Stimulated activated CD8-positive, alpha-beta memory T cell treated with anti-CD3 and anti-CD28 coated beads, Interleukin-7, amount 100 ng/mL, for 1 hour (primary cell): ENCODE data around the gene HIVEP3.
"Not testable (repeated sequence)": the region's sequence is repeated elsewhere in the genome, so short reads cannot be mapped to it uniquely, and the experiment has no call there.

ENCODE experiments used
- DNase-seq, 2 donors: peaks; one replicate each; pipeline ENCODE4 v3.0.0-alpha.2; 2020; ENCODE audit warnings: low read depth in 2 of 2

The HIVEP3 gene

DNA sequence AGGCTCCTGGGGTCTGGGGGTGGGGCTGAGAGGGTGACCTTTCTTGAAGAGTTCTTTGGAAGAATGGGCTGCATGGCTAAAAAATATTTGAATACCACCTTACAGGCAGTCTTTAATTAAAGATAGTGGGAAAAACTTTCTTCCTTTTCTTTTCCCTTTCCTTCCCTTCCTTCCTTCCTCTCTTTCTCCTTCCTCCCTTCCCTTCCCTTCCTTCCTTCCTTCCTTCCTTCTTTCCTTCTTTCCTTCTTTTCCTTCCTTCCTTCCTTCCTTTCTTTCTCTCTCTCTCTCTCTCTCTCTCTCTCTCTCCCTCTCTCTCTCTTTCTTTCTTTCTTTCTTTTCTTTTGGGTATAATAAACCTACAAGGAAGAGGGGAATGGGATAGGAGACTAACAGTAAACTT is 356.4 kb downstream of the HIVEP3 start:
- no peak for DNase-seq

DNA sequence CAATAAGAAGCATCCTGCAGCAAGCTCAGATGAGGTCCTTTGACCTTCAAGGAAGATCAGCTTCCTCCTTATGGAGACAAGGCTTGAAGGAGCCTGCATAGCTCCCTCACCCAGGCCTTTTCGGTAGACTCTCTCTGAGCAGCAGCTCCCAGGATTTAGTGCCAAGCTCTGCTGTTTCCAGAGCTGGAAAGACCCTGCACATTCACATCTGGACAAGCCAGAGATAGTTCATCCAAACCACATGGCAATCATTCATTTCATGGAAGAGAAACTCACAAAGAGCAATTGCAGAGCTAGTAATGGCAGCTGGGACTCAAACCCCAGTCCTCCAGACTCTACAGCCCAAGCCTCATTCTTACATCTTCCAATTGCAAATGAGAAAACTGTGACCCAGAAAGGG is 357.8 kb downstream of the HIVEP3 start:
- DNase-seq, result no peak

DNA sequence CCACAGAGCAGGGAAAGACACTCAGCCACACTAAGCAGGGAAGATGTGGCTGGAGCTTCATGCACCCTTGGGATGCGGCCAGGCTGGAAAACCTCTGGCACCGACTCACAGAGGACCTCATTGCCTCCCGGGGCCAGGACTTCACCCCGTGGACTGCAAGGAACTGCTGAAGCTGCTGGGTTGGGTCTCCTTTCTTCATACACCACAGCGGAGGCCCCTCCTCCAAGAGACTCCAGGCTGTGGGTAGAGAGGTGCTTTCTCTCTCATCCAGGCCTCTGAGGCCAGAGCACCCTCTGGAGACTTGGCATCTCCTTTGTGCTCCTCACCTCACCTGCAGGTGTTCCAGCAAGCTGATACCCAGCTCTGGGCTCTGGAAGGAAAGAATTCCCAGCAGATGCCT is 358.2 kb downstream of the HIVEP3 start:
- DNase-seq, result no peak

DNA sequence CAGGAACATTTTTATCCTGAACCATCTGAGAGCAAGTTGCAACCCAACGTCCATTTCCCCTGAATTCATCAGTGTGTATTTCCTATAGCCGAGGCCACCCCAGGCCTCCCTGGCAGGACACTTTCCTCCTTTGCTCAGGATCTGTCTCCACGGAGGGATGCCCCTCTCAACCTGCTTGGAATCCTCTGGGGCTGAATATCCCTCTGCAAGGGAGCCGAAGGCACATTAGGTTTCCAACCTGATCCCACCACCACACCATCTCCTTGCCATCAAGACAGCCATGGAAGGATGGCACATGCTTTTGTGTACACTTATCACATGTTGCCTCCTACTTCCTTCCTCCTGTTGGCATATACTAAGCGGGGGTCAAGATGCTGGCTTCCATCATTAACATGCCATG is 359.4 kb downstream of the HIVEP3 start:
- DNase-seq, result no peak

DNA sequence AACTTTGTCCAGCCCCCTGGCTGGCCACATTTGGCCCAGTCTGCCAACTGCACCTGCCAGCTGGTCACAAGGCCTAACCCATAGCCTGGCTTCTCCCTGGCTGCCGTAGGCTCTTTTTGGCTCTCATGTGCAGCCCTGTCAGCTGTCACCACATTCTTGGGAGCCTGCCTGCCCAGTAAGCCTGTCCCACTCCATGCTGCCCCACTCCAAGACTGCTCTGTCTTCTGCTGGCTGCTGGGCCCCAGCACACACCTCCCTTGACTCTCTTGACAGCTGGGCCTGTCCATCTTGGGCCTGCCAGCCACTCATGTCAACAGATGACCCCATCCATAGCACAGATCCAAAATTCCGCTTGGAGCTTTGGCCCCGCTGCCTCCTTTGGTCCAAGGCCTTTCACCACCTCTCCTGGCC is 360.0 kb downstream of the HIVEP3 start:
- no peak for DNase-seq

DNA sequence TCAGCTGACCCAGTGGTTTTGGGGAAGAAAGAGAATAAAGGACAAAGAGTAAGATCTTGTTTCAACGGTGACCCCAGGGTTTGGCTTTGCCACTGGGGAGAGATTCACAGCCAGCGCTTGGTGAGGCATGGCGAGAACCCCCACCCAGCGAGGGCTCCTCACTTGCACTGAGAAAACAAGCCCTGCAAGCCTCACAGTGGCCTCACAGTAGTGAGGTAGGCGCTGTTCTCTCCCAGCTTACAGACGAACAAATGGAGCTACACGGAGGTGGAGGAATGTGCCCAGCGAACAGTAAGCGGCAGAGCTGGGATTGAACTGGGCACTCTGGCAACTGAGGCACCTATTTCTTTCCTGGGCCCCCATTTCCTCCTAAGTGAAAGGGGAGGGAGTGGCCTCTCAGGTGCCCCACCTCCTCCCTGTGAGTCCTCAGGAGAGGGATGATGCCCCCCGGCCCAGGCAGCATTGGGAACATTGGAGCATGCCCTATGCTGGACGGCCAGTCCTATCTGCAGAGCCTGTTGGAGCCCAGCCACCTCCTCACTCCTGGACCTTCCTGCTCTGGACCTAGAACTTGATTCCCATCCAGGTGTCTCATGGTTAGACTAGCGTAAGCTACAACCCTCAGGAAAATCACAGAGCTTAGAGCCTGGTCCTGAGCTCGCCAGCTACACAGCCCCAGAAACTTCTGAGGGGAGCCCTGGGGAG is 360.8 kb downstream of the HIVEP3 start:
- no peak for DNase-seq

DNA sequence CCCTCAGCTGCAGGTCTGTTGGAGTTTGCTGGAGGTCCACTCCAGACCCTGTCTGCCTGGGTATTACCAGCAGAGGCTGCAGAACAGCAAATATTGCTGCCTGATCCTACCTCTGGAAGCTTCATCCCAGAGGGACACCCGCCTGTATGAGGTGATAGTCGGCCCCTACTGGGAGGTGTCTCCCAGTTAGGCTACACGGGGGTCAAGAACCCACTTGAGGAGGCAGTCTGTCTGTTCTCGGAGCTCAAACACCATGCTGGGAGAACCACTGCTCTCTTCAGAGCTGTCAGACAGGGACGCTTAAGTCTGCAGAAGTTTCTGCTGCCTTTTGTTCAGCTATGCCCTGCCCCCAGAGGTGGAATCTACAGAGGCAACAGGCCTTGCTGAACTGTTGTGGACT is 364.0 kb downstream of the HIVEP3 start:
- DNase-seq, result not testable (repeated sequence)

DNA sequence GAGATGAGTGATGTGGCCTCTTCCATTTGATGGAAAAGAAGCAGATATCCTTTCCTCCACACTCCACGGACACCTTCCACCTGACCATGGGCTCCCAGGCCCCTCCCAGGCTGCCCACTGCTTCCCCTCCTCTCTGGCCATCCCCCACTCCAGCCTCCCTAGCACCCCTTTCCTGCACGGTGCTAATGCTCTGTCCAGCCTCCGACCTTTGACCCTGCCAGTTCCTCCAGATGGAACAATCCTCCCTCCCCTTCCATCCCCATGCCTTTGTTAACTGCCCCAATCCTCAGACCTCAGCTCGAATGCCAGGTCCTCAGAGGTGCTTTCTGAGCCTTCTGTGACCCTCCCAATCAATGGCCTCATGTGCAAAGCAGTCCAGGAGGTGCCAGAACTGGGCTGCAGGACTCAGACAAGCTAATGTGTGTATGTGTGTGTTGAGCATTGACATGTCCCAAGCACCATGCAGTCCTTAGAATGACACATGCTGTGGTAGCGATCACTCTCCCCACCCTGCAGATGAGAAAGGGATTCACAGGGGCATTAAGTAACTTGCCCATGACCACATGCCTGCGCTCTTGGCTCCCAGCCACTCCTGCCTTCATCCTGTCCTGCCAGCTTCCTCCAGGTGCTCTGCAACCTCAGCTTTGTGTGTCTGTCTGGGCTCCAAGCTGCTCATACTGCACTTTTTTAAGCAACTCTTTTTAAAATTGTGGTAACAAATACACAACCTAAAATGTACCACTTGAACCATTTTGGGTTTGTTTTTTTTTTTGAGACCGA is 370.8 kb downstream of the HIVEP3 start:
- DNase-seq, result no peak

DNA sequence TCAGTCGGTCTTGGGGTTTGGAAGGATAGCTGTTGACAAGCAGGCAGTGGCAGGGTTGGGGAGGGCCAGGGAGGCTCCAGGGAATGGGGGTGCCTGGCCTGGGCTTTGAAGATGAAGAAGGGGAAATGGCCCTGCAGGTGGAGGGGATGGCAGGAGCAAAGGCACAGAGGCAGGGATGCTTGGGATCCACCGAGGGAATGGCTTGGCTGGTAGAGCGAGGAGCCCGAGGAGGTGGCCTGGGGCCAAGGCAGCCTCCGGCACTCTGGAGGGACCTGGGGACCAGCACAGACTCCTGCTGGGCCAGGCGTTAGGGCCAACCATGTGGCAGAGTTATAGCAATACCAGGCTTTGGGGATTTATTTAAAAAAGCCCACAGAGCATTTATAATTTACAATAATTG is 371.4 kb downstream of the HIVEP3 start:
- DNase-seq, result no peak

DNA sequence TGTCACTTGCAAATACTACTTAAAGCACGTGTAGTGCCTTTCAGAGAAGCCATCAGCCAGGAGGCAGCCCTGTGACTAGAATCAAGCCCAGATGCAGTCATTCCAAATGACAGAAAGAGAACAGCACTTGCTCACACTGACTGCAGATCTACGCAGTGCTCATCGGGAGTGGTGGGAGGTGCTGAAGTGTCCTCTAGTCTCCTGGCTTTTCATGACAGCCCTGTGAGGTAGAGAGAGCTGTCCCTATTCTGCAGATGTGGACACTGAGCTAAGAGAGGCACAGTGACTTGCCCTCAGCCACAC is 371.9 kb downstream of the HIVEP3 start:
- DNase-seq, result no peak

DNA sequence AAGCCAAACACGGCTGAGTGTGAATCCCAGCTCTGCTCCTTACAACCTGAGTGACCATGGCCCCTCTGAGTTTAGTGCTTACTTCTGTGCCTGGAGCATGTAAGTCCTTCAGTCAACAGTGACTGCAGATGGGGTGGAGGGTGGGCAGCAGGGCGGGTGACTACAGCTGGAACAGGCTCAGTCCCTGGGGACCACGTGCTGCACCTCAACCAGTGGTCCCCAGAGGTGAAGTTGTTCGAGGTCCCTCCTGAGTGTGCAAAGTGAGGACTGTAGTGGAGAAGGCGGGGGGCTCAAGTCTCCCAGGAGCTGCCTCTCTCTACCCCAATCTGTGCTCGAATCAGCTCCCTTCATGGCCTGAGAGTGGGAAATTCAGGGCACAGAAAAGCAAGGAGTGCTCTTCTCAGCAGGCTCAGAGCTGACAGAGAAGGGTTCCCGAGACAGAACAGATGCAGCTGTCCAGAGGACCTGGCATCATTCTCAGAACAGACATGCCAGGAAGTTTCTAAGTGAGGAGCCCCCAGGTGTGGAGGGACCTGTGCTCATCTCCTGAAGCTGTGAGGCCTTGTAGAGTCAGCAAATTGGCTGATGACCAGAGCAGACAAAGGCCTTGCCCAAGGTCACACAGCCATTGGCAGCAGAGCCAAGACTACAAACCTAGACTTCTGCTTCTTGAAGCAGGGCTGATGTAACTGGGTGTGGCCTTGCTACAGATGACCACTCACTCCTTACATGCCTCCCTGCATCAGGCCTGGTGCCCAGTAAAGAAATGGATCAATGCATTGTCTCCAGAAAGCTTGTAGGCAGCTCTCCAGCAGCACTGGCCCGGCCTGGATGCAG is 372.5 kb downstream of the HIVEP3 start:
- DNase-seq, result no peak

DNA sequence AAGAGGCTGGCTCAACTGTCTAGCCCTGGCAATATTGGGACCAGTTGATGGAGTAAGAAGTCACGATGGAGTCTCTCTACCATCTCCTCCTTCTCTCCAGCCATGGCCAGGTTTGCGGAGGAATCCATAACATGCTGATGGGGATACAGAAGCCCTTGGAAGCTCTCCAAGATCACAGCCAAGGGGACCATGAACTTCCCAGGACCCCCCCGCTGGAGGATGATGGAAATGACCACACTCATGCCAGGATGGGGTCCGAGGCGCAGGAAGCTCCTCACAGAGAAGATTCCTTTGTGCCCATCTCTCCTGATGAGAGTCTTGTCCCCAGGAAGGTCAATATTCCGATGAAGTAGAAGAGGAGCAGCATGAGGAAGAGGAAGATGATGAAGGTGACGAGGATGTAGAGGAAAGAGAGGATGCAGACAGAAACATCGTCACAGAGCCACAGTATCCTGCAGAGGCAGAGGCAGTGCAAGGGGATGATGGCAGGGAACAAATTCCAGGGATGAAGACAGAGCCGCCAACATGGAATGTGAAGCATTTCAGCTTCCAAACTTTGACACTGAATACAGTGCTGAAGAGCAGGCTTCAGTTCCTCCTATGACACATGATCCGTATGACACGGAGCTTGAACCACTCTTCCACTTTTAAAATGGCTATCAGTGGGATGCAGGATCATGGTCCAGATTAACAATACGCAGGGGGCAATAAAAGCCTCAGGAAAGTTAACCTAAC is 376.4 kb downstream of the HIVEP3 start:
- DNase-seq, result no peak

DNA sequence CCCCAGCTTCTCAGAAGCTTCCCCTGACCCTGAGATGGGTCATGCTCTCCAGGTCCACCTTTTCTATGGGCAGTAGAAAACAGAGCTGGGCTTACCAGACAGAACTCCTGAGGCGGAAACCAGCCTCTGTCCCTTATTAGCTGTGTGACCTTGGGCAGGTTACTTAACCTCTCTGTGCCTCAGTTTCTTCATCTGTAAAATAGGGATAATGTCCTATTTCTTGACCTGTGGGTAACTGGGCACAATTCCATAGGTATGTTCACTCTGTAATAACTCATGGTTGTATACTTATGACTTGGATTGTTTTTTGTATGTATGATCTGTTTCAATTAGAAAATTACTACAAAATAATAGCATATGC is 377.1 kb downstream of the HIVEP3 start:
- no peak for DNase-seq

DNA sequence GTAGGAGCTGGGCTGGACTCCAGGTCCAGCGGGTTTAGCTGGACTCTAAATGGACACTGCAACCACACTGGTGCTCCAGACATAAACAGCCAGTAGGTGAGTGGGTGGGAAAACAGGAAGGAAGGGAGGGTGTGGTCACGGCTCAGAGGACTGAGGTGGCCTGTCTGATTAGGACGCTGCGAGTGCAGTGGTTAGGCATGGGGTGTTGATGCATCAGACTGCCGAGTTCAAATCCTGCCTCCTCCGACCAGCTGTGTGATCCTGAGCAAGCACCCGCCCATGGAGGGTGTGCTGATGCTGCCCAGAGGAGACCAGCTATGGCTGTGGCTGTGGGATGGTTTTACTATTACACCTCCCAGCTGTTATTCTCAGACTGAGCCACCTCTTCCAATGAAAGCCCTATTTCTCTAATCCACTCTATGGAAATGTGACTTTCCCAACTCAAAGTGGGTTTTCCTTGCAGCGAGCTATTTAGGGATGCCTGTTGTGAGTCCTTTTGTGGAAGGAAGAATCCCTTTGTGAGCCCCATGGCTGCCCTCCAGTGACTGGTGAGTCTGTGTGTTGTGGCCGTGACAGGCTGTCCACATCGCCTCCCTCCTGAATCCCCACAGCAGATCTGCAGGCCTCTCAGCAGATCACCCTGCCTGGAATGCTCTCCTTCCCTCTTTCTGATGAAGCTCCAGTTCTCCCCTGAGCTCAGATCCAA is 377.7 kb downstream of the HIVEP3 start:
- no peak for DNase-seq

DNA sequence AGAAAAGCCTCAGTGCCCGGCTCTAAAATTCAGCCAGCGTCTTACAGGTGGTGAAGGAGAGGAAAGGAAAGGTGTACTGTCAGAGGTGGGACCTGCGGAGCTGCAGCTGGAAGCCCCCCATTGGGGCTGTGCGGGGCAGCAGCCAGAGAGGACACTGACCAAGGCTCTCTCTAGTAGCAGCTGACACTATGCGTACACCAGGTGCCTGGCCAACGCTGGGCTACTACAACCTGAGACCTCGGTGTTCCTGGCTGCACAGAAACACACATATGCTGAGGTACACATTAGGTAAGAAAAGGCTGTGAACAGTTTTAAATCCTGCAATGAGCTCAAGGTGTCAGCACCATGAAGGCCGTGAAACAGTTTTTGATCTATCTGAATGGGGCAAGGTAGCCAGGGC is 378.7 kb downstream of the HIVEP3 start:
- no peak for DNase-seq

DNA sequence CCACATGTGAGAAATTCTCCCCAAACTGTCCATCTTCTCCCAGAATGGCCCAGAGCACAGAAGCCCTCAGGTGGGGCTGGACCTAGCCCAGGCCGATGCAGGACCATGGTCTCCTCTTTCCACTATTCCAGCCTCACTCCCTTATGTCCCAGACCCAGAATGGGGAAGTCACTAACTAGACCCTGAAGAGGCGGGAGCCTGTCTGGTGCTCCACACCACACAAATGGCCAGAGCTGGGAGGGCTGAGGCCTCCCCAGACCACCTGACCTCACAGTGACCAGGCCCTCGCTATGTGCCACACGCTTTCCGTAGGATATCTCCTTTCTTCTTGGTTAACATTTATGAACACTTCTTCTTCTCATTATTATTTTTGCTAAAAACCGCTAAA is 379.3 kb downstream of the HIVEP3 start:
- no peak for DNase-seq

DNA sequence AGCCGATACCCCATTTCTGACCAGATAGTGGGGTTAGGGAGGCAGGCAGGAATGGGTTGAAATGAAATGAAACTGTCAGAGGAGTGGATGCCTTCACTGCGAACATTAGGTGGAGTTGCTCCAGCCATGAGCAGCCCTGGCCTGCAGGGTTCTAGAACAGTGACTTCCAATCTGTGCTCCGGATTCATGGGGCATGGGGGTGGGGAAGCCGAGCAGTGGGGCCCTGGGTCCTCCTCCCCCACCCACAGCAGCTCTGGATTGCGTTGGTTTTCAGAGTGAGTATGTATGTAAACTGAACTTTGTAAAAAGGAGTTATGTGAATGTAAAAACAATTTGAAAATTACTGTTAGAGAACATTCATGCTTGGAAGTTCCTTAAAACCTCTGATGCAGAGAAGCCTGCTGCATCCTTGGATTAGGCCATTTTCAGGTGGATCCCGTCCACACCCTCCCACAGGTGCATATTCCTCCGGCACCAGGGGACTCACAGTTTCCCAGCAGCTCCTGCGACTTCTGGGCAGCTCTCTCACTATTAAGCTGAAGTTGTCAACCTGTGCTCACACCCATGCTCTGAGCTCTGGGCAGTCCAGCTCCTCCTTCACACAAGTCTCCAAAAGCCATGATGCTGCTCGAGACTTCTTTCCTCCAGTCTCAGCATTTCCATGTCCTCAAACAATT is 379.8 kb downstream of the HIVEP3 start:
- DNase-seq, result no peak

DNA sequence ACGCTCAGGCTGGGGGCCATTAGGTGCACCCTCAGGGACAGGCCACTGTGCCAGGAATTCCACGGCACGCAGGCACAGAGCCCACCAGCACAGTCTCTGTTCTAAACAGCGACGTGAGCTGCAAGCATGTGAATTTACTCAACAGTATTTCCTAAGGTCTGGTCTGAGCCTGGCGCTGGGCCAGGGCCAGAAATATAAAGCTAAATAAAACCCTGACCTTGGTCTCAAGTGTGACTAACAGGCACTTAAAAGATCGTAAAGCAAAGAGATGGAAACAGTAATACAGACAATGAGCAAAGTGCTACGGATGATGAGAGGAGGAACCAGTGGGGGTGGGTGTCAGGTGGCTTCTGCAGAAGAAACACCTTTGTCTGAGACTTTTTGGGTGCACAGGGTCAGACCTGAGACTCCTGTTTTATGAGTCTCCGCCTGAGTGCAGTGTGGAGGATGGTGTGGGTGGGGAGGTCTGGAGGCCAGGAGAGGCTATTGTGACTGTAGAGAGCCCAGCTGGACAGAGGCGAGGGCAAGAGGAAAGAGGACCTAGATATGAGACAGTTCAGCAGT is 380.9 kb downstream of the HIVEP3 start:
- DNase-seq, result no peak

DNA sequence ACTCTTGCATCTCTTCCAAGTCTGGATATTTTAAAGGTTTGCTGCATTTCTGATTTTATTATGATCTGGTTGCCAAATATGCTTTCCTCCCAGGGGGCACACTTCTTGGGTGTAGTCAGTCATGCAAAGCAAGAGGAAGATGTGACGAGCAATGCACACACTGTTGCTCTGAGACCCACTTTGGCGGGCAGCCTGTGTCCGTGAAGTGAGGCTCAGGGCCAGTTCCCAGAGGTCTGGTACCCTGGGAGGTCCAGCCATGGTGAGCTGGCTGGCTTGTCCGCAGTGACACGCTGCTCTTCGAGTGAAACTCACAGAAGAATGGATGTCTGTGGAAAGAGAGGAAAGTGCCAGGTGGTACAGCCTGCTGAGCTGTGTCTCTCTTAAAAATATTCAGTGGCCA is 381.5 kb downstream of the HIVEP3 start:
- DNase-seq, result no peak

DNA sequence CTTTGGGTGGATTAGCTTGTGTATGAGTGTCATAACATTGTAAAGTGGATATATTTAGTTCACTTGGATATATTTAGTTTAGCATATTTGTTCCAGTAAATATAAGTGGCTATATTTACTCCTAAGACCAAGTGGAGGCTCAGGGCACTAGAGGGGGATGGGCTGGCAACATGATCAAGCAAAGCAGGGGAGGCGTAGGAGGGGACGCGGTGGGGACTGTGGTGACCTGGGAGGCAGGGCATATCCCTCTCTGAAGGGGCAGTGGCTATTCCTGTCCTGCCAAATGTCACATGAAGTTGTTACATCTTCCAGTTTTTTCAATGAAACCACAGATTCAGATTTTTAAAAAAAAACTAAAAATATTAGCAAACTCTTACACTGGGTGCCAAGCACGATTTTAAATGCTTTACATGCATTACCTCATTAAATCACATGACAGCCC is 382.3 kb downstream of the HIVEP3 start:
- DNase-seq, result no peak

DNA sequence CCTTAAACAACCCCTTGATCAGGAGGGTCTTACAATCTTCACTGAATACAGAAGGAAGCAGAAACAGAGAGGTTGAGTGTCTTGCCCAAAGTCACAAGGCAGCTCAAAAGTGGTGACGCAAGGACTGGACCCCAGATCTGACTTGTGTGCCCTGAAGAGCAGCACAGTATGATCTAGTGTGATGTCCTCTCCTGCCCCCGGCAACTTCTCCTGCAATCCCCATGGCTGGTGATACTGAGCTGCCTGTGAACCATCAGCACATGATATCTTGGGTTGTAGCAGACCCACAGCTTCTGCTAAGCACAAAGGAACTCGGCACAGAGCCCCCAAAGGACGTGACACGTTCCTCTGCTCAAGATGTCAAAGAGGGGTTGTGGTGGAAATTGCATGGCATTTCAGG is 383.0 kb downstream of the HIVEP3 start:
- no peak for DNase-seq
